GM12878 (cell line): ENCODE data around the gene MEN1. TPM values are rescaled to one million over a fixed set of nuclear protein-coding genes. Genes with fewer than 3 reads are reported as not detected.

Source experiments
- BMI1 ChIP-seq: fragments of 450-650 bp; IDR thresholded peaks from 2 replicates; pipeline ENCODE4 v1.6.1; 2016; ENCODE audit warnings: mild to moderate bottlenecking, moderate library complexity, borderline replicate concordance
- CBX3 ChIP-seq: fragments of 200-600 bp; sonication (generic); IDR thresholded peaks from 2 replicates; pipeline ENCODE4 v1.6.1; 2016; ENCODE audit warnings: low read depth, borderline replicate concordance
- CREM ChIP-seq: IDR thresholded peaks from 2 replicates; pipeline ENCODE4 v1.6.1; 2014; ENCODE audit warnings: antibody characterized with exemption, low read depth
- ELK1 ChIP-seq: IDR thresholded peaks from 2 replicates; pipeline ENCODE4 v1.6.1; 2012; ENCODE audit warnings: low read depth, low read length, improper control_type of control experiment
- HDAC6 ChIP-seq: fragments of 200-600 bp; sonication (generic); IDR thresholded peaks from one replicate; pipeline ENCODE4 v1.8.0; 2017; ENCODE audit warnings: antibody characterized with exemption; ENCODE audit not compliant: unreplicated experiment
- IKZF1 ChIP-seq: fragments of 450-650 bp; conservative IDR thresholded peaks from 2 replicates; pipeline ENCODE4 v1.6.1; 2017; ENCODE audit warnings: antibody characterized with exemption, mild to moderate bottlenecking
- IRF4 ChIP-seq: IDR thresholded peaks from 2 replicates; pipeline ENCODE4 v1.6.1; 2011; ENCODE audit warnings: low read depth, low read length
- JUNB ChIP-seq: IDR thresholded peaks from 2 replicates; pipeline ENCODE4 v1.6.1; 2016; ENCODE audit warnings: antibody characterized with exemption, mild to moderate bottlenecking
- JUND ChIP-seq: IDR thresholded peaks from 2 replicates; pipeline ENCODE4 v1.6.1; 2012; ENCODE audit warnings: low read depth, mild to moderate bottlenecking, low read length, improper control_type of control experiment, moderate library complexity
- MTA2 ChIP-seq: fragments of 450-650 bp; IDR thresholded peaks from 2 replicates; pipeline ENCODE4 v1.6.1; 2016; ENCODE audit warnings: low read depth, mild to moderate bottlenecking, moderate library complexity
- NR2C2 ChIP-seq: IDR thresholded peaks from 2 replicates; pipeline ENCODE4 v1.6.1; 2011; ENCODE audit warnings: borderline replicate concordance, low read depth; ENCODE audit not compliant: control insufficient read depth, insufficient read length
- PAX5 ChIP-seq: IDR thresholded peaks from 2 replicates; pipeline ENCODE4 v1.6.1; 2011; ENCODE audit warnings: low read depth, low read length, borderline replicate concordance
- PBX3 ChIP-seq: IDR thresholded peaks from 2 replicates; pipeline ENCODE4 v1.6.1; 2011; ENCODE audit warnings: mild to moderate bottlenecking, low read depth, low read length, moderate library complexity; ENCODE audit not compliant: insufficient replicate concordance
- RELB ChIP-seq: fragments of 450-650 bp; IDR thresholded peaks from 2 replicates; pipeline ENCODE4 v1.6.1; 2017; ENCODE audit warnings: low read depth, mild to moderate bottlenecking, moderate library complexity
- SKIL ChIP-seq: fragments of 450-650 bp; IDR thresholded peaks from 2 replicates; pipeline ENCODE4 v1.6.1; 2017; ENCODE audit warnings: mild to moderate bottlenecking, low read depth, inconsistent platforms; ENCODE audit not compliant: poor library complexity, severe bottlenecking
- SMARCA5 ChIP-seq: fragments of 450-650 bp; IDR thresholded peaks from 2 replicates; pipeline ENCODE4 v1.6.1; 2017; ENCODE audit warnings: mild to moderate bottlenecking
- SREBF2 ChIP-seq: IDR thresholded peaks from 2 replicates; pipeline ENCODE4 v1.6.1; 2012; ENCODE audit warnings: mild to moderate bottlenecking, low read length
- TCF12 ChIP-seq: IDR thresholded peaks from 2 replicates; pipeline ENCODE4 v1.6.1; 2011; ENCODE audit warnings: low read depth, mild to moderate bottlenecking, low read length
- YY1 ChIP-seq: IDR thresholded peaks from 2 replicates; pipeline ENCODE4 v1.6.1; 2011; ENCODE audit warnings: low read depth, mild to moderate bottlenecking, low read length
- ZNF384 ChIP-seq: IDR thresholded peaks from 2 replicates; pipeline ENCODE4 v1.6.1; 2012; ENCODE audit warnings: low read depth, mild to moderate bottlenecking, low read length, improper control_type of control experiment, borderline replicate concordance
- ZNF687 ChIP-seq: fragments of 450-650 bp; IDR thresholded peaks from 2 replicates; pipeline ENCODE4 v1.6.1; 2017; ENCODE audit warnings: mild to moderate bottlenecking, moderate library complexity
- polyA plus RNA-seq, 11 experiments: library from polyadenylated mRNA; depleted of rRNA in 4 of 11; unstranded in 6 of 11; stranded (reverse) in 5 of 11; fragments of >200 nt; fragmentation: Nextera tagmentation in 4 of 11; fragmentation: Illumina TruSeq in 1 of 11; extraction: Ambion mirVana in 4 of 11; extraction: Trizol in 1 of 11; gene quantifications; 1 replicate in 1 of 11; 2 replicates in 10 of 11; pipeline versions ENCODE4 v1.2.1 to v1.2.3, GENCODE V29; 2011 to 2016; ENCODE audit warnings: inconsistent platforms in 2 of 11, missing spikeins in 2 of 11, low read depth in 1 of 11
- total RNA-seq, 4 experiments: library from RNA; depleted of rRNA in 3 of 4; stranded (reverse); fragments of >200 nt in 3 of 4; fragmentation: Illumina TruSeq in 1 of 4; extraction: Trizol in 1 of 4; gene quantifications; 2 replicates each; pipeline versions ENCODE4 v1.2.1 to v1.2.3, GENCODE V29; 2013 to 2021

MEN1 gene
- total and polyA plus RNA-seq, 10 of the 15 experiments (the other 5 are each of a cell fraction or from before 2014, with no cell fraction given), result 2.5 to 39.7 (median 20.7) TPM

- TF ChIP-seq PBX3, result no peak
- no peak for TF ChIP-seq ZNF384
- peak; percentile 26; the same call in 1 of the 2 replicates for TF ChIP-seq RELB
- no peak for TF ChIP-seq NR2C2
- peak; percentile 67 for TF ChIP-seq IKZF1
- peak; percentile 89; the same call in 1 of the 2 replicates for TF ChIP-seq IRF4
- TF ChIP-seq CREM, result peak; percentile 14; the same call in 1 of the 2 replicates
- no peak for TF ChIP-seq SREBF2
- TF ChIP-seq ELK1, result no peak
- peak; percentile 77 for TF ChIP-seq SKIL
- no peak for TF ChIP-seq ZNF687
- TF ChIP-seq HDAC6, result no peak
- peak; percentile 61; the same call in 1 of the 2 replicates for TF ChIP-seq MTA2
- TF ChIP-seq CBX3, result no peak
- TF ChIP-seq PAX5, result peak; percentile 97
- TF ChIP-seq TCF12, result peak; percentile 18; the same call in 1 of the 2 replicates
- 0 out of 2 replicates have a peak, but pooled peaks have one; percentile 20 for TF ChIP-seq SMARCA5
- no peak for TF ChIP-seq BMI1
- TF ChIP-seq JUND, result peak; percentile 26; the same call in 1 of the 2 replicates
- peak; percentile 65; the same call in 1 of the 2 replicates for TF ChIP-seq JUNB
- TF ChIP-seq YY1, result peak; percentile 52; the same call in 1 of the 2 replicates
These were observed 4.4 kb upstream of the MEN1 start (continued) for GRCh38 chr11:64814712-64815187.
